ENCODE results near the gene ECM1.

DNA sequence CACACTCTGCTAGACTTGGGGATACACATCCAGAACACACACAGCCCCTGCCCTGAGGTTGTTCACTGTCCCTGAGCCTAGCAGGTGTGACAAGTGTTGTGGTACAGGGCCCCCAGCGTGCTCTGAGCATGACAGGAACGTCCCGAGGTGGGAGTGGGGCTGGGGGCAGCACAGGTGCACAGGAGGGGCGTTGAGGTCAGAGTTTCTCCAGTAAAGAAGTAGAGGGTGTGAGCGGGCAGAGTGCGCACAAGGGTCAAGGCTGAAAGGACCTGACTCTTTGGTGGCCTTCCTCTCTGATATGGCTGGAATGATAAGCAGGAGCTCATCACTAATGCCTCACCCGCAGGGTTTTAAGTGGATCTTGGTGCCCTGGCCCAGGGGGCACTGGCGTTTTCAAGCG, 6.4 kb downstream of the ECM1 start:
- TF ChIP-seq CTCF (IDR thresholded peaks at IDR 0.05; ENCODE audit: low read depth, low read length) (no peak), EZH2phosphoT487 (IDR thresholded peaks at IDR 0.05; ENCODE audit: low read depth) (no peak)

Measured in OCI-LY3 (cell line).